Mesenchymal stem cell (in vitro differentiated cells and primary cell): Measurements from ENCODE around the gene TAS2R60.

ENCODE experiments used
- DNase-seq: peaks from one replicate; pipeline ENCODE4 v3.0.0-alpha.2; 2013
- H2AFZ ChIP-seq: one replicate; pipeline ENCODE4 v1.6.1; 2013; ENCODE audit warnings: low read depth, mild to moderate bottlenecking, control low read depth, inconsistent platforms, low read length, moderate library complexity
- H2AK5ac ChIP-seq: 2 replicates; pipeline ENCODE4 v1.6.1; 2013; ENCODE audit warnings: low read length, moderate library complexity, mild to moderate bottlenecking, inconsistent platforms; ENCODE audit not compliant: severe bottlenecking
- H2BK120ac ChIP-seq: one replicate; pipeline ENCODE4 v1.6.1; 2013; ENCODE audit warnings: low read depth, mild to moderate bottlenecking, inconsistent platforms, low read length, moderate library complexity
- H2BK12ac ChIP-seq, 2 experiments: one replicate each; pipeline ENCODE4 v1.6.1; 2013; ENCODE audit warnings: inconsistent platforms in 2 of 2, low read length in 2 of 2, mild to moderate bottlenecking in 2 of 2, moderate library complexity in 2 of 2, control low read depth in 1 of 2
- H2BK15ac ChIP-seq: one replicate; pipeline ENCODE4 v1.6.1; 2013; ENCODE audit warnings: mild to moderate bottlenecking, low read depth, inconsistent platforms; ENCODE audit not compliant: poor library complexity, severe bottlenecking
- H2BK5ac ChIP-seq: 2 replicates; pipeline ENCODE4 v1.6.1; 2013; ENCODE audit warnings: low read depth, mild to moderate bottlenecking, low read length, control low read depth, inconsistent platforms; ENCODE audit not compliant: poor library complexity, severe bottlenecking
- H3K14ac ChIP-seq, 2 experiments: one replicate each; pipeline ENCODE4 v1.6.1; 2013; ENCODE audit warnings: inconsistent platforms in 2 of 2, low read length in 2 of 2, control low read depth in 1 of 2, mild to moderate bottlenecking in 1 of 2, moderate library complexity in 1 of 2
- H3K18ac ChIP-seq, 2 experiments: one replicate each; pipeline ENCODE4 v1.6.1; 2013; ENCODE audit warnings: inconsistent platforms in 2 of 2, low read length in 2 of 2, control low read depth in 1 of 2, low read depth in 1 of 2, mild to moderate bottlenecking in 1 of 2
- H3K23ac ChIP-seq, 2 experiments: one replicate each; pipeline ENCODE4 v1.6.1; 2013; ENCODE audit warnings: inconsistent platforms in 2 of 2, low read length in 2 of 2, mild to moderate bottlenecking in 2 of 2, moderate library complexity in 2 of 2, control low read depth in 1 of 2
- H3K27ac ChIP-seq: 2 replicates; pipeline ENCODE4 v1.5.1; 2013; ENCODE audit warnings: mild to moderate bottlenecking, moderate library complexity, low read length, control low read depth, inconsistent platforms; ENCODE audit not compliant: poor library complexity, severe bottlenecking
- H3K27me3 ChIP-seq, 2 experiments: 2 replicates each; pipeline versions ENCODE4 v1.6.1 to v1.7.0; 2013; ENCODE audit warnings: low read length in 2 of 2, mild to moderate bottlenecking in 2 of 2, moderate library complexity in 2 of 2, control low read depth in 1 of 2, inconsistent platforms in 1 of 2; ENCODE audit not compliant: control insufficient read depth in 1 of 2, insufficient read depth in 1 of 2
- H3K36me3 ChIP-seq, 2 experiments: 2 replicates each; pipeline versions ENCODE4 v1.6.1 to v1.7.0; 2013; ENCODE audit warnings: low read length in 2 of 2, control low read depth in 1 of 2, inconsistent platforms in 1 of 2, low read depth in 1 of 2, mild to moderate bottlenecking in 1 of 2; ENCODE audit not compliant: insufficient read depth in 2 of 2, control insufficient read depth in 1 of 2
- H3K4ac ChIP-seq, 2 experiments: one replicate each; pipeline ENCODE4 v1.6.1; 2013; ENCODE audit warnings: inconsistent platforms in 2 of 2, low read length in 2 of 2, mild to moderate bottlenecking in 2 of 2, moderate library complexity in 2 of 2, control low read depth in 1 of 2, low read depth in 1 of 2
- H3K4me1 ChIP-seq: 2 replicates; pipeline ENCODE4 v1.6.1; 2013; ENCODE audit warnings: low read depth, low read length, control low read depth; ENCODE audit not compliant: control insufficient read depth, insufficient read depth
- H3K4me2 ChIP-seq: 2 replicates; pipeline ENCODE4 v1.6.1; 2013; ENCODE audit warnings: low read length, mild to moderate bottlenecking, inconsistent platforms; ENCODE audit not compliant: poor library complexity, severe bottlenecking
- H3K4me3 ChIP-seq, 2 experiments: 2 replicates each; pipeline versions ENCODE4 v1.5.1 to v1.7.0; 2013; ENCODE audit warnings: low read length in 2 of 2, mild to moderate bottlenecking in 2 of 2, control low read depth in 1 of 2, low read depth in 1 of 2; ENCODE audit not compliant: insufficient read depth in 1 of 2
- H3K79me1 ChIP-seq: replicated peaks from 2 replicates; pipeline ENCODE4 v1.6.1; 2013; ENCODE audit warnings: mild to moderate bottlenecking, control low read depth, low read length, inconsistent platforms; ENCODE audit not compliant: poor library complexity, severe bottlenecking
- H3K9ac ChIP-seq: 2 replicates; pipeline ENCODE4 v1.7.0; 2013; ENCODE audit warnings: mild to moderate bottlenecking, low read length, moderate library complexity
- H3K9me3 ChIP-seq: 2 replicates; pipeline ENCODE4 v1.7.0; 2013; ENCODE audit warnings: mild to moderate bottlenecking, low read length; ENCODE audit not compliant: control insufficient read depth
- H4K8ac ChIP-seq: one replicate; pipeline ENCODE4 v1.6.1; 2013; ENCODE audit warnings: inconsistent platforms, mild to moderate bottlenecking, low read length, moderate library complexity
- H4K91ac ChIP-seq: one replicate; pipeline ENCODE4 v1.6.1; 2013; ENCODE audit warnings: mild to moderate bottlenecking, low read length, inconsistent platforms
- WGBS: methylation state at CpG from one replicate; pipeline ENCODE4 v1.1.7; 2013; ENCODE audit warnings: mixed read lengths; 5-methylcytosine and 5-hydroxymethylcytosine counted together

TAS2R60 gene

DNA sequence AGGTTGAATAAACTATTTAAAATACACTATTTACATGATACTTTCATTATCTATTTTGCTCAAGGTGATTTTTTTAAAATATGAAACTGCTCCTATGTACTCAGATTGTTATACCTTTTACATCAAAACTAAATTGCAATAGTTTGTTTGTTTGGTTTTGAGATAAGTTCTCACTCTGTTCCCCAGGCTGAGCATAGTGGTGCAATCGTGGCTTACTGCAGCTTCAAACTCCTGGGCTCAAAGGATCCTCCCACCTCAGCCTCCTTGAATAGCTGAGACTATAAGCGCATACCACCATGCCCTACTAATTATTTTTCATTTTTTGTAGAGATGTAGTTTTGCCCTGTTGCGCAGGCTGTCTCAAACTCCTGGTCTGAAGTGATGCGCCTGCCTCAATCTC lies 12.7 kb downstream of the TAS2R60 start:
- H3K4me1 ChIP-seq = no peaks in the 10 kb centered on the region
- no peak overlapping the region for H2BK120ac ChIP-seq
- H3K9ac ChIP-seq = no peak overlapping the region
- H3K9me3 ChIP-seq = no peaks in the 10 kb centered on the region
- H3K4me2 ChIP-seq = no peak overlapping the region
- H2AK5ac ChIP-seq = no peak overlapping the region
- H2BK15ac ChIP-seq = no peak overlapping the region
- H3K14ac ChIP-seq = no peak overlapping the region
- no peak overlapping the region for H4K8ac ChIP-seq
- H3K79me1 ChIP-seq = no peaks in the 10 kb centered on the region
- no peak overlapping the region for H3K4ac ChIP-seq
- no peak overlapping the region for H3K27ac ChIP-seq
- no peaks in the 10 kb centered on the region for H3K27me3 ChIP-seq
- H3K36me3 ChIP-seq = no peaks in the 10 kb centered on the region
- H2AFZ ChIP-seq = no peak overlapping the region
- H4K91ac ChIP-seq = no peak overlapping the region
- 87% methylated on average over 3 of the region's 4 CpGs for WGBS
- H3K23ac ChIP-seq = no peak overlapping the region
- no peak overlapping the region for H3K18ac ChIP-seq
- no peak overlapping the region for H2BK12ac ChIP-seq
- no peak overlapping the region for H3K4me3 ChIP-seq
- H2BK5ac ChIP-seq = no peak overlapping the region
- no peak for DNase-seq

DNA sequence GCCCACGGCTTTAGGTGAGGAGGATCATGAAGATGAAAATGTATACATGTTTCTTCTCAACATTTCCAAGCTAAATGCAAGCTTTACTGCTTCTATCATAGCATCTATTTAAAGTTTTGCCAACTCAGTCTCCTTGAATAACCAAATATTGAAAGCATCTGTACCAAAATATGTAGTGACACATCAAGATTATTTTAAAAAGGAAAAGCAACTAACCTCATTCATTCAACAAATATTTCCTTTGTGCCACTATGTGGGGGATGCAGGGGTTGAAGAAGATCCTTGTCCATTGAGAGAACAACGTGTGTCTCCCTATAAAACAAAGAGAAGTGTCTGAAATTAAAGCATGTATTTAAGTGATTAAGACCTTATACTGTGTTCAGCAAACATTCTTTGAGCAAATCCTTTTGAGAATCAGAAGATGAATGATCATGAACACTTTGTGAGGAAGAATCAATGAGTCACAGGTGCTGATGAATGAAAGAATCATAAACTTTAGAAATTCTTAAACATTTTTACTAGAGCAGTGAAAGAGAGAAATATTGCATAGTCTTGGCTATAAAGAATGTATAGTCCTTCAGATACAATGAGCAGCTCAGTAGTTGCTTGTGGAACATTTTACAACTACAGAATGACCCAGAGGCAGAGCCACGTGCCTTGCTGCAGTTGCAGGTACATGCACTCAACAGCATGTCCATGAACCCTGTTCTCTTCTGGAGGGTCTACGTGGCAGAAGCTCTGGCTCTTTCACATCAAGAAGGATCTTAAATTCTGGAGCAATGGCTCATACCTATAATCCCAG lies 13.9 kb downstream of the TAS2R60 start:
- no peak overlapping the region for H3K4me2 ChIP-seq
- H2AK5ac ChIP-seq = no peak overlapping the region
- H2BK5ac ChIP-seq = no peak overlapping the region
- H2BK120ac ChIP-seq = no peak overlapping the region
- no peak overlapping the region for H3K18ac ChIP-seq
- H3K27ac ChIP-seq = no peak overlapping the region
- no peaks in the 10 kb centered on the region for H3K36me3 ChIP-seq
- H3K23ac ChIP-seq = no peak overlapping the region
- no peaks in the 10 kb centered on the region for H3K4me1 ChIP-seq
- no peak overlapping the region for H2BK12ac ChIP-seq
- no peak overlapping the region for H3K14ac ChIP-seq
- H2BK15ac ChIP-seq = no peak overlapping the region
- H3K79me1 ChIP-seq = no peaks in the 10 kb centered on the region
- peak overlapping the region; percentile 66 for H3K9ac ChIP-seq
- H3K9me3 ChIP-seq = peaks cover 5% of the 10 kb centered on the region
- WGBS = 58% methylated on average over 3 of the region's 4 CpGs
- H4K91ac ChIP-seq = no peak overlapping the region
- H2AFZ ChIP-seq = no peak overlapping the region
- DNase-seq = no peak
- peak overlapping the region in 1 of 2 experiments; percentile 19 for H3K4me3 ChIP-seq
- H4K8ac ChIP-seq = no peak overlapping the region
- no peak overlapping the region for H3K4ac ChIP-seq
- H3K27me3 ChIP-seq = no peaks in the 10 kb centered on the region

DNA sequence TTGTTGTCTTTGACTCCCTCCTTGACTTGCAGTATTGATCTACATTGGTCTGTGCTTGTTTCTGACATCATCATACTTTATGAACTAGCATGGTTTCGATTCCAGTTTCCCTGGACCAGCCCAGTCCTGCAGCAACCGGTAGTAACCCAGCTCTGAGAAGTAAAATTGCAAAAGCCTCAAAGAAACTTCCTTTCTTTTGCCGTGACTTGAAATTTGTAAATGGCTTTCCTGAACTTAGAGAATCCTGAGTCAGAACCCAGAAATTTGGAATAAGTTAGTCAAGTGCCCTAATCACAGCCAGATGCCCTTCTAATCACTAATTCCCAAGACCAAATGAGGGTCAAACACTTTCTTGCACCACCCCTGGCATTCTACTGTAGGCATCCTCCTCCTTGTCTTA lies 15.0 kb downstream of the TAS2R60 start:
- no peaks in the 10 kb centered on the region for H3K36me3 ChIP-seq
- peak overlapping the region; percentile 66 for H3K9ac ChIP-seq
- WGBS = 84% methylated on average over 3 of the region's 3 CpGs

DNA sequence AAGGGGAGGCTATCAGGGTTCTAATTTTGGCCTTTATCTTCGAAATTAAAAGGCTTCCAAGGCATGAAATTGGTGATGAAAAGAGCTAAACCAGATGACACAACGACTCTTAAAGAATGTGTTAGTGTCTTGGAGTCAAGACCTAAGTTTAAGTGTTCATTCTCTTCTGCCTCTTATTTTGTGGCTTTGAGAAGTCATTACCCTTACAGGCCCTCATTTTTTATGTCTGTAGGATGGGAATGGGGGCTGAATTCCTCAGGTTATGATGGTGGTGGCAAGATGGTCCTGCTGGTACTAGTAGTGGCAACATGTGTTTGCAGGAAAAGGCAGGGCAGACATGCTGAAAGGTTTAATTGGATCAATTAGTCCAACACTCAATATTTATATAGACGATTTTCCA lies 15.4 kb downstream of the TAS2R60 start:
- H3K4me1 ChIP-seq = no peaks in the 10 kb centered on the region
- no peak overlapping the region for H2AK5ac ChIP-seq
- H4K8ac ChIP-seq = no peak overlapping the region
- H2BK5ac ChIP-seq = no peak overlapping the region
- 59% methylated on average over 2 of the region's 3 CpGs for WGBS
- H3K23ac ChIP-seq = no peak overlapping the region
- H3K18ac ChIP-seq = no peak overlapping the region
- H3K14ac ChIP-seq = no peak overlapping the region
- H2AFZ ChIP-seq = no peak overlapping the region
- H3K9ac ChIP-seq = peak overlapping the region; percentile 66
- no peak for DNase-seq
- no peak overlapping the region for H2BK120ac ChIP-seq
- H2BK15ac ChIP-seq = no peak overlapping the region
- H2BK12ac ChIP-seq = no peak overlapping the region
- H3K9me3 ChIP-seq = peaks cover 5% of the 10 kb centered on the region
- no peak overlapping the region for H3K4me2 ChIP-seq
- H3K79me1 ChIP-seq = no peaks in the 10 kb centered on the region
- H3K36me3 ChIP-seq = no peaks in the 10 kb centered on the region
- H3K4me3 ChIP-seq = no peak overlapping the region
- no peak overlapping the region for H3K27ac ChIP-seq
- no peak overlapping the region for H3K4ac ChIP-seq
- H3K27me3 ChIP-seq = no peaks in the 10 kb centered on the region
- H4K91ac ChIP-seq = no peak overlapping the region

More for the DNA sequence above, 15.0 kb downstream of the TAS2R60 start:
- no peak overlapping the region for H2BK5ac ChIP-seq
- H3K27me3 ChIP-seq = no peaks in the 10 kb centered on the region
- H3K4me1 ChIP-seq = no peaks in the 10 kb centered on the region
- no peak overlapping the region for H3K4me3 ChIP-seq
- H3K9me3 ChIP-seq = peaks cover 5% of the 10 kb centered on the region
- no peak overlapping the region for H4K91ac ChIP-seq
- no peak overlapping the region for H3K18ac ChIP-seq
- no peak overlapping the region for H3K4ac ChIP-seq
- H3K23ac ChIP-seq = no peak overlapping the region
- no peak overlapping the region for H4K8ac ChIP-seq
- no peak overlapping the region for H2AK5ac ChIP-seq
- no peak overlapping the region for H2BK120ac ChIP-seq
- H3K27ac ChIP-seq = no peak overlapping the region
- no peak overlapping the region for H3K14ac ChIP-seq
- no peak for DNase-seq
- no peak overlapping the region for H2BK12ac ChIP-seq
- H3K79me1 ChIP-seq = no peaks in the 10 kb centered on the region
- H3K4me2 ChIP-seq = no peak overlapping the region
- H2BK15ac ChIP-seq = no peak overlapping the region
- no peak overlapping the region for H2AFZ ChIP-seq
